Measurements from ENCODE around the gene UNKL.

The UNKL gene, protein sequence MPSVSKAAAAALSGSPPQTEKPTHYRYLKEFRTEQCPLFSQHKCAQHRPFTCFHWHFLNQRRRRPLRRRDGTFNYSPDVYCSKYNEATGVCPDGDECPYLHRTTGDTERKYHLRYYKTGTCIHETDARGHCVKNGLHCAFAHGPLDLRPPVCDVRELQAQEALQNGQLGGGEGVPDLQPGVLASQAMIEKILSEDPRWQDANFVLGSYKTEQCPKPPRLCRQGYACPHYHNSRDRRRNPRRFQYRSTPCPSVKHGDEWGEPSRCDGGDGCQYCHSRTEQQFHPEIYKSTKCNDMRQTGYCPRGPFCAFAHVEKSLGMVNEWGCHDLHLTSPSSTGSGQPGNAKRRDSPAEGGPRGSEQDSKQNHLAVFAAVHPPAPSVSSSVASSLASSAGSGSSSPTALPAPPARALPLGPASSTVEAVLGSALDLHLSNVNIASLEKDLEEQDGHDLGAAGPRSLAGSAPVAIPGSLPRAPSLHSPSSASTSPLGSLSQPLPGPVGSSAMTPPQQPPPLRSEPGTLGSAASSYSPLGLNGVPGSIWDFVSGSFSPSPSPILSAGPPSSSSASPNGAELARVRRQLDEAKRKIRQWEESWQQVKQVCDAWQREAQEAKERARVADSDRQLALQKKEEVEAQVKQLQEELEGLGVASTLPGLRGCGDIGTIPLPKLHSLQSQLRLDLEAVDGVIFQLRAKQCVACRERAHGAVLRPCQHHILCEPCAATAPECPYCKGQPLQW

DNA sequence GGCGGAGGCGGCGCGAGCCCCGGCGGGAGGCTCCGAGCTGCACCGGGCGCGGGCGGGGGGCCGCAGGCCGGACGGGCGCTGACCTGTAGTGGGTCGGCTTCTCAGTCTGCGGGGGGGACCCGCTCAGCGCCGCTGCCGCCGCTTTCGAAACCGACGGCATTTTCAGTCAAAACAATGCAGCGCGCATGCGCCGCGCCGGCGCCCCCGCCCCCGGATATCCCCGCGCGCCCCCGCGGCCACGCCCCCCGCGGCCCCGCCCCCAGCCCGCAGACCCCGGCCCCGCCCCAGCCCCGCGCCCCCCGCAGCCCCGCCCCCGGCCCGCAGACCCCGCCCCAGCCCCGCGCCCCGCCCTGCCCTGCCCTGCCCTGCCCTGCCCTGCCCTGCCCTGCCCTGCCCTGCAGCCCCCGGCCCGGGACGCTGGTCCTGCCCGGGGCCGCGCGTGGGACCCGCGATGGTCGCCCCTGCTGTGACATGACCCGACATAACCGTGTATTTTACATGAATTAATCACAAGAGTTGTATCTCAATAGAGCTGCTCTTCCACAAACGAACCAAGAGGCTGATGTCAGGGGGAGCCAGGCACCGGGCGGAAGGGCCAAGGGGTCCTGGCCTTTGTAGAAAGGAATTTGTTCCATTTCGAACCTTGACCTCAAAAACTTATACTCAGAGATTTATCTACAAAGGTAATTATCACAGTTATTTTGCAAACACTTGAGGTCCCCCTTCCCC is at the start of gene UNKL:
Gene UNKL (minus strand): TSS at position 173 of the 729 bp plus-strand sequence. CDS start 13 bp downstream, at position 160.
- Mint-ChIP-seq H3K4me1 (no peaks in the 10 kb centered on the region), H3K36me3 (ENCODE audit: low read depth) (peaks cover 10% of the 10 kb centered on the region), H3K4me3 (peak within 1 kb of the TSS; percentile 87 to 89 (median 89)), H3K27me3 (ENCODE audit: low read depth) (no peaks in the 10 kb centered on the region), H3K27ac (peak within 1 kb of the TSS; percentile 55 to 84 (median 66)), H3K9me3 (no peaks in the 10 kb centered on the region)
- TF ChIP-seq, protein P1, sequence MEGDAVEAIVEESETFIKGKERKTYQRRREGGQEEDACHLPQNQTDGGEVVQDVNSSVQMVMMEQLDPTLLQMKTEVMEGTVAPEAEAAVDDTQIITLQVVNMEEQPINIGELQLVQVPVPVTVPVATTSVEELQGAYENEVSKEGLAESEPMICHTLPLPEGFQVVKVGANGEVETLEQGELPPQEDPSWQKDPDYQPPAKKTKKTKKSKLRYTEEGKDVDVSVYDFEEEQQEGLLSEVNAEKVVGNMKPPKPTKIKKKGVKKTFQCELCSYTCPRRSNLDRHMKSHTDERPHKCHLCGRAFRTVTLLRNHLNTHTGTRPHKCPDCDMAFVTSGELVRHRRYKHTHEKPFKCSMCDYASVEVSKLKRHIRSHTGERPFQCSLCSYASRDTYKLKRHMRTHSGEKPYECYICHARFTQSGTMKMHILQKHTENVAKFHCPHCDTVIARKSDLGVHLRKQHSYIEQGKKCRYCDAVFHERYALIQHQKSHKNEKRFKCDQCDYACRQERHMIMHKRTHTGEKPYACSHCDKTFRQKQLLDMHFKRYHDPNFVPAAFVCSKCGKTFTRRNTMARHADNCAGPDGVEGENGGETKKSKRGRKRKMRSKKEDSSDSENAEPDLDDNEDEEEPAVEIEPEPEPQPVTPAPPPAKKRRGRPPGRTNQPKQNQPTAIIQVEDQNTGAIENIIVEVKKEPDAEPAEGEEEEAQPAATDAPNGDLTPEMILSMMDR (IDR thresholded peaks at IDR 0.05; ENCODE audit: unreplicated experiment in 3 of 3): no peak

DNA sequence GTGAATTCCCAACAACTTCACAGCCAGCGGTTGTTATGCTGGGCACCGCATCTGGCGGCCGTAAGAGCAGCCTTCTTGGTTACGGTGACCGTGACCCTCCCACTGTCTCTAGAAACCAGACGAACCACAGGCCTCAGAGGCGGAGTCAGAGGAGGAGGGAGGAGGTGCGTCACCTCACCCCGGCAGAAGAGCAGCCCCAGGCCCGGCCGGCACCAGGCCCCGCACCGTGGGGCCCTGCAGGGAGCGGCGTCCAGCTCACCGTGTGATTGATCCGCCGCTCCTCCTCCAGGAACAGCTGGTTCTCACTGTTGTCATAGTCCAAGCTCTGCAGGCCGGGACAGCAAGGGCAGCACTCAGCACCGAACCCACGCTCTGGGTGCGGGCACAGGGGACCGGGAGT is 46.6 kb upstream of the UNKL start:
- peaks cover 4% of the 10 kb centered on the region for H3K4me1 Mint-ChIP-seq
- no peaks in the 10 kb centered on the region for H3K9me3 Mint-ChIP-seq
- H3K4me3 Mint-ChIP-seq: no peak overlapping the region
- TF ChIP-seq, protein P1 (IDR thresholded peaks at IDR 0.05; ENCODE audit: unreplicated experiment in 3 of 3): no peak
- H3K36me3 Mint-ChIP-seq (ENCODE audit: low read depth): peaks cover 7% of the 10 kb centered on the region
- no peaks in the 10 kb centered on the region for H3K27me3 Mint-ChIP-seq (ENCODE audit: low read depth)
- no peak overlapping the region for H3K27ac Mint-ChIP-seq

DNA sequence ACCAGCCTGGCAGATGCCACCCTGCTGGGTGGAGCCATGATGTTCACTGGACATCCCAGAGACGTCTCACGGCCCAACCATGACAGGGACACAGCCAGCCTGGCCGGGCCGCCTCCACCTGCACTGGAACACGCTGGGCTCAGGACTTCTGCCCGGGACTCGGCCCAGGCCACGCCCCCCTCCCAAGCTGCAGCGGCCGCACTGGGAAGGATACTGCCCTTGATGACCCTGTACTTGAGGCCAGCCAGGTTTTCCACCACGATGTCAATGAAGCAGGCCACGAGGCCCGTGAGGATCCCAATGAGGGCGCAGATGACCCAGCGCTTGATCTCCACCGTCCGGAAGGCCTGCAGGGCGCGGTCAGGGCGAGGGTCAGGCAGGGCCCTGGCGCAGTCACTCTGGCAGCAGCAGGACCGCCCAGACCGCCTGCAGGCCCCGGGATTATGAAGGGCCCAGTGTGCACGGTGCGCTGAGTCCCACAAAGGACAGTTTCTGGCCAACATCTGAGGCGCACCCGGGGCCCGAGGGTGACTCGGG is 46.2 kb upstream of the UNKL start:
- H3K9me3 Mint-ChIP-seq: no peaks in the 10 kb centered on the region
- TF ChIP-seq, protein P1 (IDR thresholded peaks at IDR 0.05; ENCODE audit: unreplicated experiment in 3 of 3): no peak
- no peaks in the 10 kb centered on the region for H3K27me3 Mint-ChIP-seq (ENCODE audit: low read depth)
- H3K36me3 Mint-ChIP-seq (ENCODE audit: low read depth): peaks cover 7% of the 10 kb centered on the region
- H3K27ac Mint-ChIP-seq: no peak overlapping the region
- H3K4me3 Mint-ChIP-seq: no peak overlapping the region
- H3K4me1 Mint-ChIP-seq: peaks cover 4% of the 10 kb centered on the region

DNA sequence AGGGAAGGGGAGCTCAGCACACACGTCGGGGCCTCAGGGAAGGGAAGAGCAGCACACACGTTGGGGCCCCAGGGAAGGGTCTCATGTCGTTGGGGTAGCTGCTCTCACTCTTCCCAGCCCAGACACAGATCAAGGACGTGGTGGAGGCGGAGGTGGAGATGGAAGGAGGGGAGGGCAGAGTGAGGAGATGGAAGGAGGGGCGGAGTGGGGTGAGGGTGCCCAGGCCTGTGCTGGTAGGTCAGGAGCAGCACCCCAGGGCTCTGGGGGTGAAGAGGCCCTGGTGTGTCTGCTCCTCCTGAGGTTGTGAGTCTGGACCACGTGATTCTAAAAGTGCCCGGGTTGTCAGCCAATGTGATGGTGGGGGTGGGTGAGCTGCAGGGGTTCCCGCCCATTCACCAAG is 45.5 kb upstream of the UNKL start:
- peaks cover 7% of the 10 kb centered on the region for H3K36me3 Mint-ChIP-seq (ENCODE audit: low read depth)
- no peaks in the 10 kb centered on the region for H3K9me3 Mint-ChIP-seq
- no peak overlapping the region for H3K4me3 Mint-ChIP-seq
- peaks cover 4% of the 10 kb centered on the region for H3K4me1 Mint-ChIP-seq
- TF ChIP-seq, protein P1 (IDR thresholded peaks at IDR 0.05; ENCODE audit: unreplicated experiment in 3 of 3): no peak
- H3K27me3 Mint-ChIP-seq (ENCODE audit: low read depth): no peaks in the 10 kb centered on the region
- H3K27ac Mint-ChIP-seq: no peak overlapping the region

DNA sequence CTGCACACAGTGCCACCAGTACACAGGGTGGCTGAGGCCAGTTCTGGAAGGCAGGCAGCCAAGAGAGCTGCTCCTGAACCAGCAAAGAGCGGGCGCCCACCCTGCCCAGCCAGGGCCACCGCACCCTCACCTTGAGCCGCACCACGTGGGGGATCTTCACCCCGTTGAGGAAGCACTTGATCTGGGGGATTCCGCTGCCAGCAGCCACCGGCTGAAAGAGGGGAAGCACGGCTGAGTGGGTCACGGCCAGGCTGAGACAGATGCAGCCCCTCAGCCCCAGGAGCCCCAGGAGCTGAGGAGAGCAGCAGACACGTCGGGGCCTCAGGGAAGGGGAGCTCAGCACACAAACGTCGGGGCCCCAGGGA is 44.5 kb upstream of the UNKL start:
- Mint-ChIP-seq H3K27ac (peak overlapping the region in 1 of 3 experiments; percentile 19), H3K4me1 (peaks cover 4% of the 10 kb centered on the region), H3K9me3 (no peaks in the 10 kb centered on the region), H3K36me3 (ENCODE audit: low read depth) (peaks cover 7% of the 10 kb centered on the region), H3K27me3 (ENCODE audit: low read depth) (no peaks in the 10 kb centered on the region), H3K4me3 (no peak overlapping the region)
- TF ChIP-seq, protein P1 (IDR thresholded peaks at IDR 0.05; ENCODE audit: unreplicated experiment in 3 of 3): no peak

Data from nephron (organoid).